Activated T-helper 1 cell treated with anti-CD3 and anti-CD28 coated beads, Interleukin-12 subunit alpha, Interleukin-12 subunit beta, Interleukin-2, Interleukin-4 antibody, amounts not matched to agents 30 ng/mL and 10 ng/mL and 1 ng/mL, durations not matched to agents 14 hours and 24 hours and 36 hours (primary cell): Measurements from ENCODE around the gene FRMPD4. TPM values are rescaled to one million over a fixed set of nuclear protein-coding genes. Genes with fewer than 3 reads are reported as not detected.

Source experiments
- DNase-seq: peaks from one replicate; pipeline ENCODE4 v3.0.0; 2021; ENCODE audit warnings: low spot score
- H3K27ac Mint-ChIP-seq: one replicate; pipeline ENCODE4 v1.8.0; 2021; ENCODE audit warnings: mild to moderate bottlenecking, mixed read lengths
- H3K27me3 Mint-ChIP-seq: one replicate; pipeline ENCODE4 v1.8.0; 2022; ENCODE audit warnings: mild to moderate bottlenecking, moderate library complexity, mixed read lengths; ENCODE audit not compliant: insufficient read depth
- H3K36me3 Mint-ChIP-seq: one replicate; pipeline ENCODE4 v1.8.0; 2021; ENCODE audit warnings: low read depth, mixed read lengths
- H3K4me1 Mint-ChIP-seq: one replicate; pipeline ENCODE4 v1.8.0; 2021; ENCODE audit warnings: low read depth, mixed read lengths
- H3K4me3 Mint-ChIP-seq: one replicate; pipeline ENCODE4 v1.8.0; 2021; ENCODE audit warnings: mild to moderate bottlenecking, moderate library complexity, mixed read lengths
- H3K9me3 Mint-ChIP-seq: one replicate; pipeline ENCODE4 v1.8.0; 2021; ENCODE audit warnings: mixed read lengths
- intact Hi-C: fragments of 100-400 bp; cut with micrococcal nuclease; formaldehyde crosslinking; loops from one replicate; pipeline ENCODE4 v1.15.1; 2024
- total RNA-seq: library from RNA; stranded (reverse); gene quantifications from 2 replicates; pipeline ENCODE4 v1.2.3, GENCODE V29; 2022

Gene FRMPD4
- total RNA-seq, 1 donor from 2014 or later, result not detected

DNA sequence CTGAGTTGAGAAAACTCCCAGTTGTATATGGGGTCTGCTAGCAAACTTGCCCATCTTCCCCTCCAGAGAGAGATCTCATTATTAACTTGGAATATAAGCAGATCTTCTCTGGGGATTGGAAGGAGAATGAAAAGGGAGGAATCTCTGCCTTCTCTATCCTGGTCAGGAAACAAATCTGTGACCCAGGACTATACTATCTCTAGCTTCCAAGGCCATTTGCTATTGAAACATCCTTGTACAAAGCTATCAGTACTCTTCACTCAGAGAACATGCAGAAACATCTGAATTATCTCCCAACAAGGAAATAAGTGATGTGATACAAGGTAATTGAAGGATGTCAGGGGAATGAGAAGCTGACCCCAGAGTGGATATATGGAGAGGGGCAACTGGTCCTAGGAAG, 183.8 kb downstream of the FRMPD4 start:
- DNase-seq, result no peak

DNA sequence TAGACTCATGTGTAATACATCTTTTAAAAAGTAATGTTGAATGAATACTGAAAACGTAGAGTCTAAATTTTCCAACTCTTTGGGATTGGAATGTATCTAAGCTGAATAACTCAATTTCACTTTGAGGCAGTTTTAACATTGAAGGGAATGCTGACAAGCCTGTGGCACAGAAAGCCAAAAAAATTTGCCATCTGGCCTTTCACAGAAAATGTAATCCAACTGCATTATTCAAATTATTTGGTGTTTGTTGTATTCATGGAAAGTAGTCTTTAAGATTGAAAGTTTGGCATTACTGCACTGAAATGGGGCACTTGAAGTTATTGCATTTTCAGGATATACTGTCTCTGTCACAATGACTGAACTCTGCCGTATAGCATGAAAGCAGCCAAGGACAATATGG, 186.9 kb downstream of the FRMPD4 start:
- DNase-seq, result no peak
- no peak overlapping the region for H3K27ac Mint-ChIP-seq
- no peak overlapping the region for H3K4me3 Mint-ChIP-seq
- no peaks in the 10 kb centered on the region for H3K4me1 Mint-ChIP-seq
- no peaks in the 10 kb centered on the region for H3K36me3 Mint-ChIP-seq
- intact Hi-C loops, result no loop called here
- H3K9me3 Mint-ChIP-seq, result no peaks in the 10 kb centered on the region
- H3K27me3 Mint-ChIP-seq, result no peaks in the 10 kb centered on the region

More for the DNA sequence above, 183.8 kb downstream of the FRMPD4 start:
- Mint-ChIP-seq H3K36me3 (no peaks in the 10 kb centered on the region), H3K4me3 (no peak overlapping the region), H3K27me3 (no peaks in the 10 kb centered on the region), H3K9me3 (no peaks in the 10 kb centered on the region), H3K27ac (no peak overlapping the region), H3K4me1 (no peaks in the 10 kb centered on the region)
- intact Hi-C loops, result no loop called here

DNA sequence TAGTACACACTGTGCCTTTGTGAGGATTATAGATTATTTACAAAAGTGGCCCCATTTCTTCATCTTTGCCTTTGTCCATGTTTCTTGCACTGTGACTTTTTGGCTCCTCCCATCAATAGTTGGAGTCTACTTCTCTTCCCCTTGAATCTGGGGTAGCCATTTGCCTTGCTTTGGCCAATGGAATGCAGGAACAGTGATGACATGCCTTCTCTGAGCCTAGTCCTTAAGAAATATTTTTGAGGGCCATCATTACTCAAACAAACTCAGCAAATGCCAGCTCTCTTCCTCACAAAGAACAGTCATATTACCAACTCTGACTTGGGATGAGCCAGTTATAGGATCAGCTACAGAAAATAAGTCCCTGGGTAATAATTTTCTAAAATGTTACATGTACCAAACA, 189.6 kb downstream of the FRMPD4 start:
- H3K4me3 Mint-ChIP-seq, result no peak overlapping the region
- DNase-seq, result no peak
- intact Hi-C loops, result no loop called here
- no peak overlapping the region for H3K27ac Mint-ChIP-seq
- no peaks in the 10 kb centered on the region for H3K9me3 Mint-ChIP-seq
- H3K36me3 Mint-ChIP-seq, result no peaks in the 10 kb centered on the region
- H3K4me1 Mint-ChIP-seq, result no peaks in the 10 kb centered on the region
- H3K27me3 Mint-ChIP-seq, result no peaks in the 10 kb centered on the region

DNA sequence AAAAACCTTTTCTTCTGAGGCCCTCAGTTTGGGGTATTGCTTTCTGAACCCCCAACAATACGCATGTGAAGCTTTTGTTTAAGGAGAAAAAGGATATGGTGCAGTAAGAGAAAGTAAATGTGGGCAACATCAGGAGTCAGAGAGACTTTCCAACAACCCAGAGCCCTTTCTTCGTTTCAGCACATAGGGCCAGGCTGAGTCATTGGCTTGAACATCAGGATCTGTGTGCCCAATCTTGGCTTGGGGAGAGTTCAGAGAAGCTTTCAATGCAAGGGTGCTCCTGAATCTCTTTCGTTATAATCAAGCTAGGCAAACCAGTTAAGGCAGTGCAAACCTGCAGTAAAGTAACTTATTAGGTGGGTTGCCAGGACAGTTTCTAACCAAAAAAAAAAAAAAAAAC, 191.2 kb downstream of the FRMPD4 start:
- Mint-ChIP-seq H3K27me3 (no peaks in the 10 kb centered on the region), H3K9me3 (no peaks in the 10 kb centered on the region), H3K36me3 (no peaks in the 10 kb centered on the region), H3K4me1 (no peaks in the 10 kb centered on the region), H3K27ac (no peak overlapping the region), H3K4me3 (no peak overlapping the region)
- intact Hi-C loops, result no loop called here
- no peak for DNase-seq

DNA sequence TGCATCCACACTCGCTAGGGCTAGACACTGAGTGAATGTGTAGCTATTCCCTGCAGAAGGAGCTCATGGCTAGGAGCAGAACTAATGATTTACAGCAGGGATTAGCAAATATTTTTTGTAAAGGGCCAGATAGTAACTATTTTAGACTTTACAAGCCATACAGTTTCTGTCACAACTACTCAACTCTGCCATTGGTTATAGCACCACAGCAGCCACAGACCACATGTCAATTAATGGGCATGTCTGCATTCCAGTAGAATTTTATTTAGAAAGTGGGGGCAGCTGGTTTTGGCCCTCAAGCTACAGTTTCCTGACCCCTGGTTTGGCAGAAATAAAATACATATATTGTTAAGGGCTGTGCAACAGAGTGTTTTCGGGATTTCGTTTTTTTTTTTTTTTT, 192.6 kb downstream of the FRMPD4 start:
- no peak for DNase-seq
- no peaks in the 10 kb centered on the region for H3K9me3 Mint-ChIP-seq
- no peaks in the 10 kb centered on the region for H3K36me3 Mint-ChIP-seq
- intact Hi-C loops, result no loop called here
- no peaks in the 10 kb centered on the region for H3K4me1 Mint-ChIP-seq
- no peak overlapping the region for H3K27ac Mint-ChIP-seq
- no peak overlapping the region for H3K4me3 Mint-ChIP-seq
- H3K27me3 Mint-ChIP-seq, result no peaks in the 10 kb centered on the region

DNA sequence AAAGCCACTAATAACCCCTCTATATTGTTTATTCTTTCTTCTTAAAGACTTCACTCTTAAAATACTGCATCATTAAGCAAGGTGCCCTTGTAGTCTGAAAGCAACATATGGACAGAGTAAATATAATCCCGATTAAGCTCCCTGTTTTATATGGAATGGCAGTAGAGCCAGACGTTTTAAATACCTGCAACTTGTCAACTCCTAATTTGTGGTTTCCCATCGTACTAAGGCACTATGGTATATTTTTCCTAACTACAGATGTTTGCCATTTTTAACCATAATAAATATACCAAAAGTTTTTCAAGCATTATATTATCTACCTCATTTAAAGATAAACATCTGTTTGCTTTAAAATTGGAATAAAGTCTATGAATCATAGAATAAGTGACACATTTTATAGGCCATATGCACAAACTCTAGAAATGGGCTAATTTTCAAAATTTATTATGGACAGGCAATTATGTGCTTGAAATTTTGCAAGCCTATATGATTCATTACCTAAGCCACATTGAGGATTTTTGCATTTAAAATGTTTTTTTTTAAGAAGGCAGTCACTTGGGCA, 194.6 kb downstream of the FRMPD4 start:
- Mint-ChIP-seq H3K4me1 (no peaks in the 10 kb centered on the region), H3K27ac (no peak overlapping the region), H3K4me3 (no peak overlapping the region), H3K27me3 (no peaks in the 10 kb centered on the region), H3K36me3 (no peaks in the 10 kb centered on the region), H3K9me3 (no peaks in the 10 kb centered on the region)
- no peak for DNase-seq
- intact Hi-C loops, result no loop called here

DNA sequence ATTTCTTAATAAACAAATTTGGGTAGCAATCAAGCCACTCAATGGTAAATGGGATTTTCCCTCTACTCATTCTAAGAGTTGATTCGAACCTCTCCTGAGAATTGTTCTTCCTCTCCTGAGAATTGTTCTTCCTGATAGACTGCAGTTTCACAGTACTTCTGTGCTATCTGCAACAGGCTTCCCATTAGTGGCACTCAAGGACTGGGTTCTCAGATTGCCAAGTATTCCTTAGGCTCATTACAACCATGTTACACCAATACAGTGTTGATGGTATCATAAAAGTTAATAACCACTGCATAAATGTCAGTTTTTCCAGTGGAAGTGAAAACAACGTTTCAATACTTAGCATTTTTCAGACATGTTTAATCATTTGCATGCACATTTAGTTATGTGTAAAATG, 201.6 kb downstream of the FRMPD4 start:
- intact Hi-C loops, result no loop called here
- Mint-ChIP-seq H3K4me3 (no peak overlapping the region), H3K4me1 (no peaks in the 10 kb centered on the region), H3K27me3 (no peaks in the 10 kb centered on the region), H3K27ac (no peak overlapping the region), H3K9me3 (no peaks in the 10 kb centered on the region), H3K36me3 (no peaks in the 10 kb centered on the region)
- DNase-seq, result no peak

DNA sequence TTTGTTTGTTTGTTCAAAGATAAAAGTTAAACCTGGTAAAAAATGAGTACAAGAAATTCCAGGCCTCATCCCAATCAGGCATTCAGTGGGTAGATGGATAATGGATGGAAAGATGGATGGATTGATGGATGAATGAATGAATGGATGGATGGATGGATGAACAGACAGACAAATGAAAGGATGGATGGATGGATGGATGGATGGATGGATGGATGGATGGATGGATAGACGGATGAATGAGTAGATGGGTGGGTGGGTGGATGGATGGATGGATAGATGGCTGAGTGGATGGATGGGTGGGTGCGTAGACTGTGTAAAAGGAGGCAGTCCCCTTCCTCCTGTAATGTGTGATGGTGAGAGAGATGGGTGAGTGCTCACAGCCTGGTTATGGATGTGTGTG, 206.7 kb downstream of the FRMPD4 start:
- intact Hi-C loops, result no loop called here
- Mint-ChIP-seq H3K36me3 (no peaks in the 10 kb centered on the region), H3K4me1 (no peaks in the 10 kb centered on the region), H3K27me3 (no peaks in the 10 kb centered on the region), H3K27ac (no peak overlapping the region), H3K4me3 (no peak overlapping the region), H3K9me3 (no peaks in the 10 kb centered on the region)
- DNase-seq, result no peak

DNA sequence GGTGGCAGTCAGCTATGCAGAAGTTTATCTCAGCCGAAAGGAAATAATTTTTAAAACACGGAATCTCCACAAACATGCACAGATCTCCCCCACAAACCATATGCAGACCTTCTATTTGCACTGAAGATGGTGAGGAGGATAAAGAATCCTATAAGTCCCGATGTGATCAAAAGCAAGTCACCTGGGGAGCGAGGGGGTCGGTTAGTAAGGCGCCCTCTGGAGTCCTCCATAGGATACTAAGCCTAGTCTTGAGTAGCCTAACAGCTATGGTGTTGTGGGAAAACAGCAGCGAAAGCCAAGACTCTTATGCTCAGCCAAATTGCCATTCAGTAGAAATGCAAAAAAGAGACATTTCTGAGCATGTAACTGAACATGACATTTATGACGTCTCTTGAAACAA, 210.9 kb downstream of the FRMPD4 start:
- intact Hi-C loops, result no loop called here
- H3K27me3 Mint-ChIP-seq, result no peaks in the 10 kb centered on the region
- no peak for DNase-seq
- H3K36me3 Mint-ChIP-seq, result no peaks in the 10 kb centered on the region
- no peak overlapping the region for H3K4me3 Mint-ChIP-seq
- H3K9me3 Mint-ChIP-seq, result no peaks in the 10 kb centered on the region
- no peak overlapping the region for H3K27ac Mint-ChIP-seq
- no peaks in the 10 kb centered on the region for H3K4me1 Mint-ChIP-seq

DNA sequence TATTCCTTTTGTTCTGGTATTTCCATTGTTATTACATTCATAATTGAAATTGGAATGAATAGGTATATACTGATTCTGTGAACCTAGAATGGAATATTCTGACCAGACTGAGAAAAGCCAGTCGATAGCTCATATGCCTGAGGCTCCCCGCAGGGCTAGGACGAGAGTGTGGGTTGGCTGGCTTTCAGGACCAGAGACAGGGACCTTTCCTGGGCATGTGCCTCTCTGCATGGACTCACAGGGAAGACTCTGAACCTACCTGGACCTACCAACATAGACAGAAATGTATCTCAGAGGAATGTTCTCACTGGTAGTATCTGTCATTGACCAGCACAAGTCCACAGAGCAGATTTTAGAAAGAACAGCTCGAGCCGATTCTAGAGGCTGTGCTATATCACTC, 214.6 kb downstream of the FRMPD4 start:
- no peak for DNase-seq
- no peak overlapping the region for H3K4me3 Mint-ChIP-seq
- no peaks in the 10 kb centered on the region for H3K36me3 Mint-ChIP-seq
- H3K27ac Mint-ChIP-seq, result no peak overlapping the region
- no peaks in the 10 kb centered on the region for H3K9me3 Mint-ChIP-seq
- intact Hi-C loops, result no loop called here
- H3K4me1 Mint-ChIP-seq, result no peaks in the 10 kb centered on the region
- H3K27me3 Mint-ChIP-seq, result no peaks in the 10 kb centered on the region

DNA sequence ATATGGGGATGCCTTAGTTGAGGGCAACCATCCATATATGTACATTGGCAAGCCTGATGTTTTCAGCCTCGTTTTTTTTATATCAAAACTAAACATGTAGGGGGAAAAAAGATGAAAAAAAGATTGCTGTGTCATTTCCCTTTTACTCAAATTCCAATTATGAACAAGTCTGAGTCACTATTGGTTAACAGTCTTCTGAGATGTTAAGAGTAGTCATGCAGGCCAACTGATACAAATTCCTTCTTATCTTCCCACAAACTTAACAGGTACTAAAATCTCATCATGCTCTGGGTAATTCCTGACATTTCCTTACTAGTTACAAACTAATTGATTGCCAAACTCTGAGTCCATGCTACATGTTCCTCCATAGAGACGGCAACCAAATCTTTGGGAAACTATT, 222.1 kb downstream of the FRMPD4 start:
- no peak overlapping the region for H3K27ac Mint-ChIP-seq
- H3K9me3 Mint-ChIP-seq, result no peaks in the 10 kb centered on the region
- no peaks in the 10 kb centered on the region for H3K27me3 Mint-ChIP-seq
- intact Hi-C loops, result no loop called here
- DNase-seq, result no peak
- H3K36me3 Mint-ChIP-seq, result no peaks in the 10 kb centered on the region
- H3K4me1 Mint-ChIP-seq, result no peaks in the 10 kb centered on the region
- H3K4me3 Mint-ChIP-seq, result no peak overlapping the region

DNA sequence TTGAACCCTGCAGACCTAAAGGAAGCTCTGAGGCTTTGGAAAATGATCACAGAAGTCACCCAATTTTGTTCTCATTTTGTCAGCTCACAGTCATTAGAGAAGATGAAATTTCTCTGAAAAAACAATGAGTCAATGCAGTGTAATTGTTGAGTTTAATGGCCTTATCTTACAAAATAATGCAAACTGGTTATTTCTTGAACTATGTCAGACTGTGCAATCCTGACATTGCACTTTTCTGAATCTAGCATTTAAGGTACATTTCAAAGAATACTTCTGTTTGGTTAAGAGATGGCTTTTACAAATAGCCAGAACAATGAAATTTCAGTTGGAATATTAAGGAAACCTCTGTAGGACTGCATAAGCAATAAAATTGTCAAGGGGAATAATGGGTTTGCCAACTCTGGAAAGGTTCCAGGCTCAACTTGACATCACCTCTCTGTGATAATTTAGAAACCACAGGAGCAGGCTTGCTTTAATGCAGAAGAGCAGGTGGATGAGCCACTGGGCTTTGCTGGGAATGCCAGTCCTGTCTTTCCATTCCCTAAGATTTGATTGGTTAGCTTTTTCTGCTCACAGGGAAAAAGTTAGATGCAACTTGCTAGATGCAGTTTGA, 222.8 kb downstream of the FRMPD4 start:
- no peaks in the 10 kb centered on the region for H3K36me3 Mint-ChIP-seq
- no peak overlapping the region for H3K27ac Mint-ChIP-seq
- no peak overlapping the region for H3K4me3 Mint-ChIP-seq
- H3K27me3 Mint-ChIP-seq, result no peaks in the 10 kb centered on the region
- intact Hi-C loops, result no loop called here
- H3K4me1 Mint-ChIP-seq, result no peaks in the 10 kb centered on the region
- no peaks in the 10 kb centered on the region for H3K9me3 Mint-ChIP-seq
- DNase-seq, result no peak

DNA sequence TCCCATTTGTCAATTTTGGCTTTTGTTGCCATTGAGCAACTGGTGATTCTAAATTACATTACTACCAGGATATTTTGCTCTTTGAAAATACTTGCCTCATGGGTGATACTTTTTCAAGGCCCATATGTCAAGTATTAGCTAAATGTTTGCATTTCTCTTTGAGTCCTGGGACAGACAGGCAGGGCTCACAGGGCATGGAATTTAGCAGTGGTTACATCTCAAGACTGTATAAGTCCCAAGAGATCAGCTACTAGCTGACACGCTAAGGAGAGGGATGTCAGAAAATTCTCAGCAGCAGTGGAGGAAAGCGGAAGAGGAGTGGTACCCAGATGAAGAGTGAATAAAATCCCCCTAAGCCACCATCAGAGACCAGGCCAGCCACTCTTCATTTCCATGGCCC, 224.9 kb downstream of the FRMPD4 start:
- Mint-ChIP-seq H3K27me3 (no peaks in the 10 kb centered on the region), H3K4me3 (no peak overlapping the region), H3K27ac (no peak overlapping the region), H3K36me3 (no peaks in the 10 kb centered on the region), H3K9me3 (no peaks in the 10 kb centered on the region), H3K4me1 (no peaks in the 10 kb centered on the region)
- intact Hi-C loops, result no loop called here
- no peak for DNase-seq

DNA sequence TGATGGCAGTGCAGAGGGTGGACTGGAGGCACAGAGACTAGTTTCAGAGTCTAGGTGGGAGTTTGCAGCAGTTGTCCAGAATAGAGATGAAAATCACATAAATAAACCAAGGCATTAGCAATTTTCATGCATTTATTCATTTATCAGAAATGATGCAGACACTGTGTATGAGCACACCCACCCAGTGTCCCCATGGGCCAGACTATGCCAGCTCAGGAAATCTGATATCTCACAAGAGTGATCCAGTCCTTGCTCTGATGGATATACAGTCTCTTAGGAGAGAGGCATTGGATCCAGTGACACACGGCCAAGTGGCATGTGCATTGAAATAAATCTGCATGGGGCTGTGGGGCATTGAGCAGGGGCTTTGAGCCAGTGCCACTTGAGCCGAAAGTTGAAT, 228.2 kb downstream of the FRMPD4 start:
- no peaks in the 10 kb centered on the region for H3K36me3 Mint-ChIP-seq
- intact Hi-C loops, result no loop called here
- no peak for DNase-seq
- no peaks in the 10 kb centered on the region for H3K9me3 Mint-ChIP-seq
- no peaks in the 10 kb centered on the region for H3K4me1 Mint-ChIP-seq
- H3K27me3 Mint-ChIP-seq, result no peaks in the 10 kb centered on the region
- H3K4me3 Mint-ChIP-seq, result no peak overlapping the region
- H3K27ac Mint-ChIP-seq, result no peak overlapping the region
